Activated naive CD4-positive, alpha-beta T cell treated with anti-CD3 and anti-CD28 coated beads, Interleukin-2, amount 10 ng/mL, durations not matched to agents 7 days and 5 days (primary cell): ENCODE data around the gene MYLIP.
"Not testable (repeated sequence)": the region's sequence is repeated elsewhere in the genome, so short reads cannot be mapped to it uniquely, and the experiment has no call there.

Experiments used
- CTCF ChIA-PET: fragments of 350-600 bp; sonication (Branson Sonifier 250); formaldehyde crosslinking; loops from one replicate; lab custom pipeline; 2021; ENCODE audit warnings: antibody characterized with exemption; lab: Charles Lee
- DNase-seq: peaks from one replicate; pipeline ENCODE4 v3.0.0-alpha.2; 2020
- H3K27ac Mint-ChIP-seq: one replicate; pipeline ENCODE4 v1.8.0; 2021; ENCODE audit warnings: mild to moderate bottlenecking, moderate library complexity, mixed read lengths
- H3K27me3 Mint-ChIP-seq: one replicate; pipeline ENCODE4 v1.8.0; 2021; ENCODE audit warnings: mild to moderate bottlenecking, mixed read lengths
- H3K36me3 Mint-ChIP-seq: one replicate; pipeline ENCODE4 v1.8.0; 2021; ENCODE audit warnings: mixed read lengths
- H3K4me1 Mint-ChIP-seq: one replicate; pipeline ENCODE4 v1.8.0; 2021; ENCODE audit warnings: mixed read lengths
- H3K4me3 Mint-ChIP-seq: one replicate; pipeline ENCODE4 v1.8.0; 2021; ENCODE audit warnings: mild to moderate bottlenecking, moderate library complexity, mixed read lengths
- H3K9me3 Mint-ChIP-seq: one replicate; pipeline ENCODE4 v1.8.0; 2021; ENCODE audit warnings: mixed read lengths

MYLIP gene

DNA sequence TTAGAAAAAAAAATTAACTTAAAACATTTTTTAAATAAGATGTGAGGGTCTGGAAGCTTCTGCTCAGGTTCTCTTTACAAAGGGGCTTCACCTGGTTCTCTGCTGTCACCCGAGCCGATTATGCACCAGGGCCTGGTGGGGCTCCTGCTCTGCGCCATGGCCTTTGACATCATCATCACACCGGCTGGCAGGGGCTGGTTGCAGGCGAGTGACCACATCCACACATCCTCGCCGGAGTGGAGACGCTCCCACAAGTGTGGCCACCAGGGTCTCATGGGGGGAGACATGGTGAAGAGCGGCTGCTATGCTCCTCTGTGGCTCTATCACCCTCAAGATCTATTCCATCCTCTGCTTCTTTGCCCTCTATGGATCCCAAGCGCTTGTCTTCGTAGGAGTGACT is 31.9 kb downstream of the MYLIP start:
- H3K27me3 Mint-ChIP-seq, result peaks cover 5% of the 10 kb centered on the region
- CTCF ChIA-PET, result no interaction called here
- peaks cover 16% of the 10 kb centered on the region for H3K36me3 Mint-ChIP-seq
- no peak for DNase-seq
- H3K4me1 Mint-ChIP-seq, result peaks cover 19% of the 10 kb centered on the region
- H3K27ac Mint-ChIP-seq, result no peak overlapping the region
- H3K4me3 Mint-ChIP-seq, result no peak overlapping the region
- H3K9me3 Mint-ChIP-seq, result peaks cover under 1% of the 10 kb centered on the region

DNA sequence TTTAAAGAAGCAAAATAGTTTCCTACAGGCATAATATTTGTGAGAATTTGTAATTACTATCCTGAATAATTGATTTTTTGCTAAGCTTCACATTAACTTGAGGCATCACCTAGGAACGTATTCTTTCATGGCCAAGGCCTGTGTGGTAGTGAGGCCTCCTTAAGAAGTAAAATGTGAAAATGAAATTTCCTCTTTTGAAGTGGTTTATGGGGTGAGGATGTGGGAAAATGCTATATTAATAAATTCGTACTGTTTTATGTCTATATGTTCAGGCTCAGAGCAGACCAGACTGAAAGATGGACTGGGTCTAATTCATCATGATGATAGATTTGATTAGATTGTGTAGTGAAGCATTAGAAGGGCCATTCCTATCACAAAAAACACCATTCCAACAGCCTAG is 33.1 kb downstream of the MYLIP start:
- no peak overlapping the region for H3K27ac Mint-ChIP-seq
- CTCF ChIA-PET, result no interaction called here
- no peaks in the 10 kb centered on the region for H3K9me3 Mint-ChIP-seq
- H3K27me3 Mint-ChIP-seq, result peaks cover 14% of the 10 kb centered on the region
- H3K4me3 Mint-ChIP-seq, result no peak overlapping the region
- peaks cover 7% of the 10 kb centered on the region for H3K36me3 Mint-ChIP-seq
- no peak for DNase-seq
- peaks cover 19% of the 10 kb centered on the region for H3K4me1 Mint-ChIP-seq

DNA sequence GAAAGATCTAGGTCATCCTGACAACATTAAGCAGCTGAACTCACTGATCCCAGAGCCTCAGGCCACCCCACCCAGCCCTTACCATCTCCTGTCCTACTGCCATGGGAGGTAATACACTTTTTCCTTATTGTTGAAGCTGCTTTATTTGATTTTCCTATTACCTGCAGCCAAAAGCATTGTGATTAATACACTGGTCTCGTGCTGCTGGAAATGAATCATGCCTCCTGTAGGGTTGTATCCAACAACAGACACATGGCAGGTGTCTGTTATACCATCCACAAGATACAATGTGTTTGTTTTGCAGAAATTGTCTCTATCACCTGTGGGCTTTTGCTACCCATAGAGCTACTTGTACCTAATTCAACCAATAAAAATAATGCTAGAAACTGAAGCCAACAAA is 34.2 kb downstream of the MYLIP start:
- Mint-ChIP-seq H3K4me1 (peaks cover 21% of the 10 kb centered on the region), H3K9me3 (no peaks in the 10 kb centered on the region), H3K4me3 (no peak overlapping the region), H3K27ac (no peak overlapping the region), H3K36me3 (no peaks in the 10 kb centered on the region), H3K27me3 (peaks cover 24% of the 10 kb centered on the region)
- CTCF ChIA-PET, result interaction anchor here (0.9 kb wide), 1 partner anchor 35 kb away, joined by 3 read pairs; the partner anchor contains the start of gene MYLIP
- no peak for DNase-seq

DNA sequence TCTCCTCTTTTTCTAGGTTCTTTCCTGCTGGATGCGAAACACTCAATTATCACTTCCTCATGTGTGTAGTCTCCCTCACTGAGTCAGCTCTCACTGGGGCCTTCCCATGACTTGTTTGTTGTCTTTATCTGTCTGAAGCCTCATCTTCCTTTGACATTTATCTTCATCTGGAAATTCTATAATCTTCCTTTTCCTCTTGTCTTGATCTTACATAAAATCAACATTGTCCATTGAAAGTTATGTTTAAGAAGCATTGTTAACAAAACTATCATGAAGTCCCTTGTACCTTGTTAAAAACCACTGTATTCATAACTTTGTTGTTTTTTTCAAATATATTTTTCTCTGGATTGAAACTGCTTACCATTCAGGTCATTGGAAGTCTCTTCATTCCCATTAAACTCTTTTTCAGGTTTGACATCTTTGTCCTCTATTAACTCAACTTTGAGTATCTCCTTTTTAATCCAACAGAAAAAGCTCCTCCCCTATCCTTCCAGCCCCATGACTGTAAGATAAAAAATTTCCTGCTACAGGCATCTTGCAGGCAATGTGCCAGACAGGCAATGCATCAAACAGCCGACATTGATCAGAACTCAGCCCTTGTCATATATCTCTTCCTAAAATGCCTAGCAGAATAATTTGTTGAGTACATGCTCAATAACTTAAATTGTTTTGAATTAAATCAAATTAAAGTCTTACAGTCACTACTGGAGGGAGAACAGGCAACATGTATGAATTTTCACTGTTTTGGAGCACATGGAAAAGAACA is 34.8 kb downstream of the MYLIP start:
- H3K9me3 Mint-ChIP-seq, result no peaks in the 10 kb centered on the region
- DNase-seq, result no peak
- H3K27me3 Mint-ChIP-seq, result peaks cover 30% of the 10 kb centered on the region
- no peaks in the 10 kb centered on the region for H3K36me3 Mint-ChIP-seq
- H3K4me3 Mint-ChIP-seq, result no peak overlapping the region
- CTCF ChIA-PET, result interaction anchor here (0.9 kb wide), 1 partner anchor 35 kb away, joined by 3 read pairs; the partner anchor contains the start of gene MYLIP
- peaks cover 27% of the 10 kb centered on the region for H3K4me1 Mint-ChIP-seq
- H3K27ac Mint-ChIP-seq, result no peak overlapping the region

DNA sequence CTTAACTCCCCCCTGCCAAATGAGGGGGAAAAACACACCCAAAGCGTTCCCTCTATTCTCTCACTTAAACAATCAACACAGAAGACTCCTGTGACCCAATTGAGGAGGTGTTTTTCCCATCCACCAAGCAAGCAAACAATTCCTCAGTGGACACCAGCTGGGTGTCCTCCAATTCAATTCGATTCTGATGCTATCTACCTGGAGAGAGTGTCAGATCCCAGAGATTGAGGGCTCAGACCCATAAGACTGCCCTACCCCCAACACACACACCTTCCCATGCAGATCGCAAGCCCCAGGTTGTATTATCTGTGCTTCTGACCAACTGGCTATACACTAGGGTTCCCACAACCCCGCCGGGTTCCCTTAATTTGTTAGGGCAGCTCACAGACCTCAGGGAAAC is 36.8 kb downstream of the MYLIP start:
- Mint-ChIP-seq H3K4me1 (peaks cover 31% of the 10 kb centered on the region), H3K27ac (no peak overlapping the region)
- CTCF ChIA-PET, result interaction anchor here (1.0 to 1.4 kb wide), 2 partner anchors 9 to 32 kb away, joined by 3 read pairs; no protein-coding TSS in a partner anchor

DNA sequence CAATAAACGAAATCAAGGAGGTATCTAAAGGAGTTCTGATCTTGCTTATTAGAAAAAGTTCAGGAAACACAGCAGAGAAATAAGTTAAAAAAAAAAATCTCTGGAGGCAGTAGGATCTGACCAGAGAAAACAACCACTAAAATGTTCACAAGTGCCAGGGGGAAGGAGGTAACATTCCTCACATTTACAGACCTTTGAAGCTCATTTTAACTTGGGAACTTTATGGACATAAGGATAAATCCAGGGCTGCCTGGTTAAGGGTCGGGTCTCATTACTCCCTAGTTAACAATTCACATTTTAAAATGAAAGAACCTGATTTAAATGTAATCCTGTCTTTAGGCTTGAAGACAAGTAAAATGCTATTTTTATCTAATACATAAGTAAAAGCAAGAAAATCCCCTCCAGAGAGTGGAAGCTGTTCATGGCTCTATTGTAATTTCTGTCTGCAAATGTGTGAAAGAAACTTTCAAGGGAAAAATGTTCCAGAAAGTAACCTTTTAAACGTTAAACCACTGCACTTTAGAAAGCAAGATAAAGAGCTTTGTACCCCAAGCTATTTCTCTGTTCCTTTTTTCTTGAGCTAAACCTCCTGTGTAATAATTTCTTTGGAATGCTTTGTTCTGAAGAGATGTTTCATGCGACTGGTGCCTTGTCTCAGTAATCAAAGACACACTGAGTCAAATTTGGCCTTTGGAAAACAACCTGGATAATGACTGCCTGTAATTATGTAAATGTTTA is 38.2 kb downstream of the MYLIP start:
- H3K4me3 Mint-ChIP-seq, result no peak overlapping the region
- H3K9me3 Mint-ChIP-seq, result no peaks in the 10 kb centered on the region

More for the DNA sequence above, 36.8 kb downstream of the MYLIP start:
- H3K4me3 Mint-ChIP-seq, result no peak overlapping the region
- no peak for DNase-seq
- H3K27me3 Mint-ChIP-seq, result peaks cover 33% of the 10 kb centered on the region
- no peaks in the 10 kb centered on the region for H3K36me3 Mint-ChIP-seq
- H3K9me3 Mint-ChIP-seq, result no peaks in the 10 kb centered on the region

DNA sequence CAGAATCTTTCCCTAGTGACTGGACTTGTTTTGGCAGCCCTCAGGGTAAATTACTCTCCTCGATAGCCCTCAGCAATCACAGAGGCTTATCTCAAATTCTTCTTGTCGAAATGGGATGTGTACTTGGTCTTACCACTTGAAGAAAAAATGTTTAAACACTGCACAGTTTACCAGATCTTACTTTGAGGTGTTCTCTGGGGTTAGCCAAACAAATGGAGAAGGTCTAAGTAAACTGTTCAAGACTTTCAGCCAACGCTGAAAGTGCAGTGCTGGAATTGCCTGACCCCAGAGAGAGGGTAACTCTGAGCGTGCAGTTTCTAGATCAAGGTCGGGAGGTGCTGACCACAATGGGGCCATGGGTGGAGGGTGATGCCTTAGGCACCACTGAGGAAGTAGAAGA is 39.2 kb downstream of the MYLIP start:
- CTCF ChIA-PET, result no interaction called here
- Mint-ChIP-seq H3K4me1 (peaks cover 18% of the 10 kb centered on the region), H3K27ac (no peak overlapping the region), H3K36me3 (no peaks in the 10 kb centered on the region), H3K4me3 (no peak overlapping the region), H3K27me3 (peaks cover 34% of the 10 kb centered on the region), H3K9me3 (no peaks in the 10 kb centered on the region)
- DNase-seq, result no peak

More for the DNA sequence above, 38.2 kb downstream of the MYLIP start:
- Mint-ChIP-seq H3K27ac (no peak overlapping the region), H3K27me3 (peaks cover 28% of the 10 kb centered on the region), H3K4me1 (peaks cover 22% of the 10 kb centered on the region), H3K36me3 (no peaks in the 10 kb centered on the region)
- CTCF ChIA-PET, result interaction anchor here (1.5 kb wide), 1 partner anchor 13 kb away, joined by 3 read pairs; no protein-coding TSS in a partner anchor
- DNase-seq, result no peak

DNA sequence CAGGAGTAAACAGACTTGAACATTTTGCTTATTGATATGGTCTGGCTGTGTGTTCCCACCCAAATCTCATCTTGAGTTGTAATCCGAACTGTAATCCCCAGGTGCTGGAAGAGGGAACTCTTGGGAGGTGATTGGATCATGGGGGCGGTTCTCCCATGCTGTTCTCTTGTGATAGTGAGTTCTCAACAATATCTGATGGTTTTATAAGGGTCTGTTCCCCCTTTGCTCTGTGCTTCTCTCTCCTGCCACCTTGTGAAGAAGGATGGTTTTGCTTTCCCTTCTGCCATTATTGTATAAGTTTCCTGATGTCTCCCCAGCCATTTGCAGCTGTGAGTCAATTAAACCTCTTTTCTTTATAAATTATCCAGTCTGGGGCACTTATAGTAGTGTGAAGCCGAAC is 40.0 kb downstream of the MYLIP start:
- CTCF ChIA-PET, result interaction anchor here (0.7 to 2.0 kb wide), 8 partner anchors 10 to 477 kb away, joined by 3 to 11 read pairs (median 4); partner anchors contain the start of gene MYLIP
- no peaks in the 10 kb centered on the region for H3K36me3 Mint-ChIP-seq
- peaks cover 34% of the 10 kb centered on the region for H3K27me3 Mint-ChIP-seq
- H3K27ac Mint-ChIP-seq, result no peak overlapping the region
- H3K9me3 Mint-ChIP-seq, result no peaks in the 10 kb centered on the region
- H3K4me3 Mint-ChIP-seq, result no peak overlapping the region
- H3K4me1 Mint-ChIP-seq, result peaks cover 14% of the 10 kb centered on the region
- DNase-seq, result no peak

DNA sequence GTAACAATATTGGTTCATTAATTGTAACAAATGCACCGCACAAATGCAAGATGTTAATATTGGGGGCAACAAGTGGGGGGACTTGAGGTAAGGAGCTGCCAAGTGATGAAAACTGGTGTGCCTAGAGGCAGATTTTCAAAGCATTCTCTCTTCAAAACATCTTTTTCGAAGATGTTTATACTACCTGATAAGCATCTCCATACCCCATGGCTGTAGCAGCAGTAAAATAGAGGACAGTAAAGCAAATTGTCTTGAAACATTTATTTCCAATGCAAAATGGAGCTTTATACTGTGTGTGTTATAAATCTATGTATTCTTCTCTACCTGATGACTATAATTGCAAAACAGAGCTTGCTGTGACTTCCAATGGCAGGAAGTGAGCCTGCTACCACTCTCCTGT is 42.5 kb downstream of the MYLIP start:
- Mint-ChIP-seq H3K27ac (no peak overlapping the region), H3K27me3 (peaks cover 36% of the 10 kb centered on the region), H3K36me3 (peaks cover 3% of the 10 kb centered on the region), H3K4me3 (no peak overlapping the region), H3K4me1 (peaks cover 19% of the 10 kb centered on the region), H3K9me3 (peaks cover 4% of the 10 kb centered on the region)
- DNase-seq, result no peak
- CTCF ChIA-PET, result interaction anchor here (1.5 kb wide), 1 partner anchor 12 kb away, joined by 7 read pairs; no protein-coding TSS in a partner anchor

DNA sequence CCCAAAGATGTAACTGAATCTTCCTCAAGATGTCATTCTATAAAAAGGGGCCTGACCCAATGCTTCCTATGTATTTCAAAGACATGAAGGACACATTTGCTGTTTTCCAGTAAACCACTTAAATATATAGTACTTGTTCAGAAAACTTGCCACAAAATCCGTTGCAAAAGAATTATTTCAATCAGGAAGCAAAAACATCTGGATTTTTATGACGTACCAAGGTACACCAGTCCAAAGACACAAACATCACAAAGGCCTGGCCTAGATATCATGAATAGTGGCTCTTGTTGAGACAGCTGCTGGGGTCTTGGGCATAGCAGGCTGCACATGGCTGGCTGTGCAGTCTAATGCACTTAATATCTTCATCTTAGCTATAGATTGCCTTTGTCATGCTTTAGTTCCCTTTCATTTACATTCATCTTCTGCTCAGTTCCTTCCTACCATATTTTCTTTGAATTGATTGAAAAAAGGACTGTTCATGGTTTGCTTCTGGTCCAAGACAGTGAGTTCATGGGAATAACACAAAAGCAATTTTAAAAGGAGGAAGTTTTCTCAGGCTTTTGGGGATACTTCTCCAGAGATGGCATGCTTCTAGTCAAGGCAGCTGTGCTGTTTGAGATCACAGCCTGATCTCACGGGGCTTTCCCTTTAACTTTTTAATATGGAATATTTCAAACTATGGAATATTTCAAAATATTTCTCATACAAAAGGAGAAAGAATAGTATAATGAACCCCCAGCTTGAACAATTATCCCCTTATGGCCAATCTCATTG is 44.5 kb downstream of the MYLIP start:
- Mint-ChIP-seq H3K27me3 (peaks cover 20% of the 10 kb centered on the region), H3K4me3 (no peak overlapping the region), H3K4me1 (peaks cover 15% of the 10 kb centered on the region), H3K36me3 (peaks cover 12% of the 10 kb centered on the region), H3K9me3 (peaks cover 14% of the 10 kb centered on the region), H3K27ac (no peak overlapping the region)
- CTCF ChIA-PET, result no interaction called here
- no peak for DNase-seq

DNA sequence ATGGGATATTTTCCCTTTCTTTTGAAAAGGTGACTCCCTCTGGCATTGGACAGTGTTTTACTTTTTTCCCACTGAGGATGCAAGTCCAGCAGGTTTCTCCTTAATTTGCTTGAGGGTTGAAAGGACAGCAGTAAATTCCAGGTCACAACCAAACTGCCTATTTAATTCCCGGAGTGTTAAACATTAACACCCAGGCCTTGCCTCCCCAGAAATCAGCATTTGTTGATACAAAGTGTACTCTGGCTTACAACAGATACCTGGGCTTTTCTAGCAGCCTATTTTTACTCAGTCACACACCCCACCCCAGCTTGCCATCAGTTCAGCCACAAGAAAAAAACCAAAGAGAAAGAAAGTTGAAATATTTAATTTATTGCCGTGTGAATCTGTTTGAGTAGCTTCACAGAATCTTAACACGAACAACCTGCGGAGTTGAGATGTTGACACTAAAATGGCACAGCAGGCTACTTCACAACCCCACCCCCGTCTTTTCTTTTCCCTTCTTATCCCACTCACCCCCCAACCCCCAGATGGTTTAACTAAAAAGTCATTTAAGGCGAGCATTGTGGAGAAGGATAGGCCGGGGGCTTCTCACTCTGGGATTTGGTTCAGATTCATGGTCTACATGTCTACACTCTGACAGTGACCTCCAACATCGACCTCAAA is 45.7 kb downstream of the MYLIP start:
- Mint-ChIP-seq H3K4me1 (peaks cover 19% of the 10 kb centered on the region), H3K4me3 (no peak overlapping the region), H3K27me3 (peaks cover 13% of the 10 kb centered on the region), H3K27ac (no peak overlapping the region), H3K9me3 (peaks cover 20% of the 10 kb centered on the region), H3K36me3 (peaks cover 17% of the 10 kb centered on the region)
- CTCF ChIA-PET, result no interaction called here
- DNase-seq, result no peak

DNA sequence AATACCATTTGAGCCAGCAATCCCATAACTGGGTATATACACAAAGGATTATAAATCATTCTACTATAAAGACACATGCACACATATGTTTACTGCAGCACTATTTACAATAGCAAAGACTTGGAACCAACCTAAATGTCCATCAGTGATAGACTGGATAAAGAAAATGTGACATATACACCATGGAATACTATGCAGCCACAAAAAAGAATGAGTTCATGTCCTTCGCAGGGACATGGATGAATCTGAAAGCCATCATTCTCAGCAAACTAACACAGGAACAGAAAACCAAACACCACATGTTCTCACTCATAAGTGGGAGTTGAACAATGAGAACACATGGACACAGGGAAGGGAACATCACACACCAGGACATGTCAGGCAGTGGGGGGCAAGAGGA is 47.7 kb downstream of the MYLIP start:
- Mint-ChIP-seq H3K4me1 (peaks cover 33% of the 10 kb centered on the region), H3K36me3 (peaks cover 31% of the 10 kb centered on the region), H3K27me3 (peaks cover 13% of the 10 kb centered on the region), H3K9me3 (peaks cover 33% of the 10 kb centered on the region), H3K27ac (peak overlapping the region; percentile 67)
- CTCF ChIA-PET, H3K4me3 Mint-ChIP-seq, DNase-seq: not testable (repeated sequence)

DNA sequence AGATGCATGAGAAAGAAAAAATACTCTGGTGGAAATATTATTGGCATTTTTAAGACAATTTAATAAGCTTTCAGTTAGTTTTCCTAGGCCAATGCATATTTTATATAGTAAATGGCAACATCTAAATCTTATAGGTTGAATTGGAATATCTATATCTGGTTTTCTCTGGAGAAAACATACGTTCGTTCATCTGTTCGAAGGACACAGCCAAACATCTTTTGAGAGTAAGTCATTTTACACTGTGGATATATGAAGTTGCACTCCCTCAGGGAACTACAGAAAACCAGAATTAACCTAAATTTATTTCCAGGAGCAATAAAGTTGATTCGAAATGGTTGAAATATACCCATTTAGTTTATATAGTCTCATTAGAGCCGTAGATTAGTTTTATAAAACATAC is 49.0 kb downstream of the MYLIP start:
- no peak overlapping the region for H3K27ac Mint-ChIP-seq
- peaks cover 7% of the 10 kb centered on the region for H3K27me3 Mint-ChIP-seq
- peaks cover 37% of the 10 kb centered on the region for H3K36me3 Mint-ChIP-seq
- peaks cover 40% of the 10 kb centered on the region for H3K4me1 Mint-ChIP-seq
- H3K9me3 Mint-ChIP-seq, result peaks cover 40% of the 10 kb centered on the region
- no peak for DNase-seq
- CTCF ChIA-PET, result no interaction called here
- H3K4me3 Mint-ChIP-seq, result no peak overlapping the region
